Measurements from ENCODE around the gene GPRC5A.

Gene GPRC5A

GRCh38 chr12:12898911-12899511 lies 7.6 kb downstream of the GPRC5A start:
- Mint-ChIP-seq H3K27ac (peak overlapping the region; percentile 95 to 98), H3K4me3 (no peak overlapping the region), H3K27me3 (peaks cover 12% of the 10 kb centered on the region), H3K4me1 (peaks cover 18% of the 10 kb centered on the region), H3K9me3 (no peaks in the 10 kb centered on the region)
- ATAC-seq: no peak
- no peak for DNase-seq

- Mint-ChIP-seq H3K4me1 (peaks cover 18% of the 10 kb centered on the region), H3K27ac (peak overlapping the region; percentile 95 to 98), H3K27me3 (peaks cover 12% of the 10 kb centered on the region), H3K4me3 (peak overlapping the region in 1 of 2 donors; percentile 1), H3K9me3 (no peaks in the 10 kb centered on the region)
- DNase-seq (peak; percentile 47 to 82), ATAC-seq (peak; percentile 94)
These were observed 8.4 kb downstream of the GPRC5A start for GRCh38 chr12:12899530-12900380.

- peaks cover 19% of the 10 kb centered on the region for H3K27me3 Mint-ChIP-seq
- H3K27ac Mint-ChIP-seq: peak overlapping the region; percentile 95 to 98
- no peaks in the 10 kb centered on the region for H3K9me3 Mint-ChIP-seq
- peaks cover 18% of the 10 kb centered on the region for H3K4me1 Mint-ChIP-seq
- no peak for DNase-seq
- no peak overlapping the region for H3K4me3 Mint-ChIP-seq
- ATAC-seq: no peak
These were observed 9.4 kb downstream of the GPRC5A start for GRCh38 chr12:12900786-12901157.

GRCh38 chr12:12901158-12901791 lies 9.9 kb downstream of the GPRC5A start:
- H3K9me3 Mint-ChIP-seq: no peaks in the 10 kb centered on the region
- no peak for ATAC-seq
- H3K27me3 Mint-ChIP-seq: peaks cover 24% of the 10 kb centered on the region
- H3K4me3 Mint-ChIP-seq: no peak overlapping the region
- peaks cover 18% of the 10 kb centered on the region for H3K4me1 Mint-ChIP-seq
- peak overlapping the region in 1 of 2 donors; percentile 54 for H3K27ac Mint-ChIP-seq
- DNase-seq: no peak

GRCh38 chr12:12902036-12902435 lies 10.7 kb downstream of the GPRC5A start:
- peaks cover 18% of the 10 kb centered on the region for H3K4me1 Mint-ChIP-seq
- H3K27me3 Mint-ChIP-seq: peaks cover 24% of the 10 kb centered on the region
- ATAC-seq: no peak
- no peak overlapping the region for H3K4me3 Mint-ChIP-seq
- no peaks in the 10 kb centered on the region for H3K9me3 Mint-ChIP-seq
- H3K27ac Mint-ChIP-seq: no peak overlapping the region
- no peak for DNase-seq

GRCh38 chr12:12903642-12904609 lies 12.6 kb downstream of the GPRC5A start:
- no peak overlapping the region for H3K4me3 Mint-ChIP-seq
- ATAC-seq: no peak
- H3K27me3 Mint-ChIP-seq: peaks cover 24% of the 10 kb centered on the region
- no peak overlapping the region for H3K27ac Mint-ChIP-seq
- no peaks in the 10 kb centered on the region for H3K9me3 Mint-ChIP-seq
- DNase-seq: no peak
- peaks cover 20% of the 10 kb centered on the region for H3K4me1 Mint-ChIP-seq

GRCh38 chr12:12907552-12907951 lies 16.2 kb downstream of the GPRC5A start:
- Mint-ChIP-seq H3K9me3 (no peaks in the 10 kb centered on the region), H3K4me1 (peaks cover 24% of the 10 kb centered on the region), H3K4me3 (no peak overlapping the region), H3K27ac (no peak overlapping the region), H3K27me3 (peaks cover 12% of the 10 kb centered on the region)
- DNase-seq (no peak), ATAC-seq (no peak)

- Mint-ChIP-seq H3K4me3 (no peak overlapping the region), H3K4me1 (peaks cover 24% of the 10 kb centered on the region), H3K9me3 (no peaks in the 10 kb centered on the region), H3K27me3 (peaks cover 12% of the 10 kb centered on the region), H3K27ac (peak overlapping the region in 1 of 2 donors; percentile 61)
- ATAC-seq (no peak), DNase-seq (no peak)
These were observed 16.9 kb downstream of the GPRC5A start for GRCh38 chr12:12908252-12908651.

GRCh38 chr12:12908711-12909110 lies 17.3 kb downstream of the GPRC5A start:
- H3K4me3 Mint-ChIP-seq: no peak overlapping the region
- H3K27me3 Mint-ChIP-seq: peaks cover 12% of the 10 kb centered on the region
- H3K9me3 Mint-ChIP-seq: no peaks in the 10 kb centered on the region
- peaks cover 24% of the 10 kb centered on the region for H3K4me1 Mint-ChIP-seq
- DNase-seq (no peak), ATAC-seq (no peak)
- H3K27ac Mint-ChIP-seq: no peak overlapping the region

GRCh38 chr12:12909228-12909994 lies 18.0 kb downstream of the GPRC5A start:
- DNase-seq: no peak
- Mint-ChIP-seq H3K4me1 (peaks cover 24% of the 10 kb centered on the region), H3K4me3 (peak overlapping the region in 1 of 2 donors; percentile 27), H3K27me3 (peaks cover 12% of the 10 kb centered on the region), H3K9me3 (no peaks in the 10 kb centered on the region), H3K27ac (peak overlapping the region in 1 of 2 donors; percentile 79)
- no peak for ATAC-seq

GRCh38 chr12:12909995-12910420 lies 18.6 kb downstream of the GPRC5A start:
- ATAC-seq (no peak), DNase-seq (no peak)
- peaks cover 24% of the 10 kb centered on the region for H3K4me1 Mint-ChIP-seq
- no peak overlapping the region for H3K27ac Mint-ChIP-seq
- no peak overlapping the region for H3K4me3 Mint-ChIP-seq
- no peaks in the 10 kb centered on the region for H3K9me3 Mint-ChIP-seq
- peaks cover 12% of the 10 kb centered on the region for H3K27me3 Mint-ChIP-seq

- H3K27me3 Mint-ChIP-seq: peaks cover 17% of the 10 kb centered on the region
- no peak for DNase-seq
- no peak overlapping the region for H3K4me3 Mint-ChIP-seq
- peak overlapping the region in 1 of 2 donors; percentile 8 for H3K27ac Mint-ChIP-seq
- ATAC-seq: no peak
- no peaks in the 10 kb centered on the region for H3K9me3 Mint-ChIP-seq
- peaks cover 34% of the 10 kb centered on the region for H3K4me1 Mint-ChIP-seq
These were observed 21.3 kb downstream of the GPRC5A start for GRCh38 chr12:12912711-12913110.

- Mint-ChIP-seq H3K4me3 (no peak overlapping the region), H3K27me3 (peaks cover 26% of the 10 kb centered on the region), H3K9me3 (no peaks in the 10 kb centered on the region), H3K4me1 (peaks cover 14% of the 10 kb centered on the region), H3K27ac (no peak overlapping the region)
- DNase-seq (no peak), ATAC-seq (no peak)
These were observed 24.3 kb downstream of the GPRC5A start for GRCh38 chr12:12915656-12916055.

GRCh38 chr12:12916135-12916944 lies 25.0 kb downstream of the GPRC5A start:
- Mint-ChIP-seq H3K4me3 (peak overlapping the region; percentile 31 to 33), H3K27ac (no peak overlapping the region), H3K9me3 (no peaks in the 10 kb centered on the region), H3K27me3 (peaks cover 26% of the 10 kb centered on the region), H3K4me1 (peaks cover 10% of the 10 kb centered on the region)
- ATAC-seq: peak; percentile 97
- DNase-seq: peak; percentile 85 to 86

All from stimulated activated naive CD8-positive, alpha-beta T cell treated with anti-CD3 and anti-CD28 coated beads, Interleukin-15, amount 100 ng/mL, for 72 hours (primary cell).